Uterus (tissue), 4 donors: ENCODE data around the gene TRNT1. TPM values are rescaled to one million over a fixed set of nuclear protein-coding genes. Genes with fewer than 3 reads are reported as not detected.

Source experiments
- DNase-seq, 2 donors: peaks; one replicate each; pipeline ENCODE4 v3.0.0-alpha.2; 2019 to 2020
- H3K27ac ChIP-seq, 2 donors: fragments of 200-600 bp; sonication (generic); 1 replicate in 1 of 2; 2 replicates in 1 of 2; pipeline ENCODE4 v1.5.1; 2016 to 2018
- H3K27me3 ChIP-seq, 2 donors: fragments of 200-600 bp; sonication (generic); one replicate each; pipeline ENCODE4 v1.5.1; 2018 to 2019; ENCODE audit warnings: control low read depth in 1 of 2
- H3K36me3 ChIP-seq, 2 donors: fragments of 200-600 bp; sonication (generic); one replicate each; pipeline ENCODE4 v1.5.1; 2019; ENCODE audit warnings: control low read depth in 1 of 2
- H3K4me1 ChIP-seq, 2 donors: fragments of 200-600 bp; sonication (generic); one replicate each; pipeline ENCODE4 v1.5.1; 2018 to 2019; ENCODE audit warnings: control low read depth in 1 of 2
- H3K4me3 ChIP-seq, 2 donors: fragments of 200-600 bp; sonication (generic); 1 replicate in 1 of 2; 2 replicates in 1 of 2; pipeline ENCODE4 v1.5.1; 2018 to 2019; ENCODE audit warnings: mild to moderate bottlenecking in 1 of 2
- H3K9me3 ChIP-seq, 2 donors: fragments of 200-600 bp; sonication (generic); one replicate each; pipeline ENCODE4 v1.5.1; 2019; ENCODE audit warnings: control low read depth in 1 of 2
- POLR2A ChIP-seq, 2 donors: fragments of 450-650 bp; IDR thresholded peaks; one replicate each; pipeline ENCODE4 v1.6.1; 2016; ENCODE audit warnings: antibody characterized with exemption in 2 of 2, mild to moderate bottlenecking in 1 of 2, moderate library complexity in 1 of 2
- intact Hi-C: fragments of 100-400 bp; cut with DNase I; formaldehyde crosslinking; loops from one replicate; pipeline ENCODE4 v1.15.1; 2023; ENCODE audit warnings: low total_unique reads
- total RNA-seq, 4 donors: library from RNA; depleted of rRNA in 3 of 4; stranded (reverse); fragments of >200 nt in 3 of 4; gene quantifications; one replicate each; pipeline versions ENCODE4 v1.1.0 to v1.2.4, GENCODE V29; 2014 to 2023
- TF ChIP-seq, protein P1 (sequence below), 4 experiments: fragments of 200-600 bp in 2 of 4; fragments of 450-650 bp in 2 of 4; sonication (generic) in 2 of 4; IDR thresholded peaks; one replicate each; pipeline ENCODE4 v1.5.1; 2016 to 2019; ENCODE audit warnings: antibody characterized with exemption in 4 of 4, mild to moderate bottlenecking in 2 of 4, moderate library complexity in 1 of 4
- donor health status: DM: yes; HTN: yes; CAD: no.

The TRNT1 gene
- total RNA-seq, 4 donors from 2014 or later = 12.9 to 38.5 (median 22.8) TPM

DNA sequence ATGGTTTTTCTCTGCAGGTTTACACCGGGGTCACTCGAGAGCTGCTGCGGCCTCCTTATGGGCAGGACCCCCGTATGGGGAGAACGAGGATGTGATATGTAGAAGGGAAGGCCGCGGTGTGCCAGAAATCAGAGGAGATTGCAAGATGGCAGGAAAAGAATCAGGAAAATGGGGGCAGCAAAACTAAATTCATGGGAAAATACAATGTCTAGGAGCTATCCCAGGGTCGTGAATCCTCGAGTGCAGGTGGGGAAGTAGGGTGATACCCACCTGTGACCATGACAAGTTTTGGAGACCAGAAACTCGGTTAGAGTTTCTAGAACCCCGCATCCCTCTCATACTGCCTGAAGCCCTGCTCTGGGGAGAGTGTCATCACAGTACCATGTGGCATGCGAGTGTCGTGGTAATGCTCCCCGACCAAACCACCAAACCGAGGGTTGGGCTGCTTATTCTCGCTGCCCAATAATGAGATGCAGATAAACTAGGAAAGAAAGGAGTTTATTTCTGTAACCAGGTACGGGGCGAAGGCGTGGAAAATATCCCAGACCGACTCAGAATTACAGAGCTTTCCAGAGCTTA lies 781 bp downstream of the TRNT1 start:
- intact Hi-C loops = no loop called here
- H3K4me3 ChIP-seq = peak overlapping the region; percentile 58 to 61
- TF ChIP-seq POLR2A (IDR thresholded peaks at IDR 0.05) = no peak
- TF ChIP-seq, protein P1, sequence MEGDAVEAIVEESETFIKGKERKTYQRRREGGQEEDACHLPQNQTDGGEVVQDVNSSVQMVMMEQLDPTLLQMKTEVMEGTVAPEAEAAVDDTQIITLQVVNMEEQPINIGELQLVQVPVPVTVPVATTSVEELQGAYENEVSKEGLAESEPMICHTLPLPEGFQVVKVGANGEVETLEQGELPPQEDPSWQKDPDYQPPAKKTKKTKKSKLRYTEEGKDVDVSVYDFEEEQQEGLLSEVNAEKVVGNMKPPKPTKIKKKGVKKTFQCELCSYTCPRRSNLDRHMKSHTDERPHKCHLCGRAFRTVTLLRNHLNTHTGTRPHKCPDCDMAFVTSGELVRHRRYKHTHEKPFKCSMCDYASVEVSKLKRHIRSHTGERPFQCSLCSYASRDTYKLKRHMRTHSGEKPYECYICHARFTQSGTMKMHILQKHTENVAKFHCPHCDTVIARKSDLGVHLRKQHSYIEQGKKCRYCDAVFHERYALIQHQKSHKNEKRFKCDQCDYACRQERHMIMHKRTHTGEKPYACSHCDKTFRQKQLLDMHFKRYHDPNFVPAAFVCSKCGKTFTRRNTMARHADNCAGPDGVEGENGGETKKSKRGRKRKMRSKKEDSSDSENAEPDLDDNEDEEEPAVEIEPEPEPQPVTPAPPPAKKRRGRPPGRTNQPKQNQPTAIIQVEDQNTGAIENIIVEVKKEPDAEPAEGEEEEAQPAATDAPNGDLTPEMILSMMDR (IDR thresholded peaks at IDR 0.05) = no peak
- H3K4me1 ChIP-seq = no peaks in the 10 kb centered on the region
- H3K9me3 ChIP-seq = no peaks in the 10 kb centered on the region
- no peaks in the 10 kb centered on the region for H3K36me3 ChIP-seq
- peak overlapping the region; percentile 86 to 87 for H3K27ac ChIP-seq
- DNase-seq = no peak
- H3K27me3 ChIP-seq = no peaks in the 10 kb centered on the region

DNA sequence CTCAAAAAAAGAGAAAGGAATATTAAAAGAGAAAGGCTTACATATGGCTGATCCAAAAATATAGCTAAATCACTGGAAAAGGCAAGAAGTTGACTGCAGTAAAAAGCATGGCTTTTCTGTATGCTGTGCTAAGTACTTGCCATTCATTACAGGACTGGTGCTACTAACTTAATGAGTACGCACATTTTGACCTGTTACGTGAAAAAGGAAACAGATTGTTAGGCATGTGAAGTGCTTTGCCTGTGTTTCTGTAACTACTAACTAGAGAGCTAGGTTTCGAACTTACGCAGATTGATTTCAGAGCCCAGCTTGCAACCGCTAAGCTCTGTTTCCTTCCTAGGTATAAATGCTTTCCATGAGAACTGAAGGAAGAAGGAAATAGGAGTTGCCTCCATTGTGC lies 2.8 kb downstream of the TRNT1 start:
- H3K9me3 ChIP-seq = no peaks in the 10 kb centered on the region
- no peak overlapping the region for H3K27ac ChIP-seq
- TF ChIP-seq POLR2A (IDR thresholded peaks at IDR 0.05) = no peak
- TF ChIP-seq, protein P1 (IDR thresholded peaks at IDR 0.05) = no peak
- H3K4me1 ChIP-seq = no peaks in the 10 kb centered on the region
- no peak for DNase-seq
- no peaks in the 10 kb centered on the region for H3K27me3 ChIP-seq
- no peak overlapping the region for H3K4me3 ChIP-seq
- intact Hi-C loops = no loop called here
- H3K36me3 ChIP-seq = no peaks in the 10 kb centered on the region

GRCh38 chr3:3133500-3133899 lies 6.8 kb downstream of the TRNT1 start:
- H3K27me3 ChIP-seq = no peaks in the 10 kb centered on the region
- H3K4me3 ChIP-seq = no peak overlapping the region
- no peak overlapping the region for H3K27ac ChIP-seq
- no peak for TF ChIP-seq POLR2A (IDR thresholded peaks at IDR 0.05)
- TF ChIP-seq, protein P1 (IDR thresholded peaks at IDR 0.05) = no peak
- peaks cover 0 to 3% of the 10 kb centered on the region in 2 donors for H3K36me3 ChIP-seq
- intact Hi-C loops = no loop called here
- no peaks in the 10 kb centered on the region for H3K9me3 ChIP-seq
- DNase-seq = no peak
- H3K4me1 ChIP-seq = no peaks in the 10 kb centered on the region

DNA sequence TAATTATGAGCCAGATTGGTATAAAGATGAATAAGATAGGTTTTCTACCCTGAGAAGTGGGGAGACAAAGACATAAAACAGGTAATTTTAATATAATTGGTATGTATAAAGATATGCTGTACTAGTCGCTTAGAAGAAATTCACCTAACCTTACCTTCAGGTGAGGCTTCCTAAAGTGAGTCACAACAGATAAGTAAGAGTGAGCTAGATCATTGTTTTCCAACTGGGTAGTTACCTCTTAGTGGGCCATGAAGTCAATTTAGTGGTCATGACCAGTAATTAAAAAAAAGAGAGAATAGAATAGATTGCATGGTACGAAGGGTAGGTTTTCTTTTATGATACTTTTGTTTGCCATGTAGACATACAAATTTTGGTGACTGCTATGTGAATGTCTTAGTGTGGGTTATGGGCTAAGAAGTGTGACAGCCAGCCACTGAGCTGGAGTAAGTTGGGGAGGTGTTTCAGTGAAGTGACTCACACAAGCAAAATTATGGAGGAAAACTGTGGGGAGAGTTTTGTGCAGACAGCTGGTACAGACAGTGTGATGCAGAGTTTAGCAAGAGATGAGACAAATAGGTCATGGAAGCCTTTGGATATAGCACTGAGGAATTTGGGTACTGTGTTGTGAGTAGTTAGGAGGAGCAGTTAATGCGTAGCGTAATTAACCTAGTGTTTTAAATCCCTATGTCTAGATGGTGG lies 8.2 kb downstream of the TRNT1 start:
- Histone ChIP-seq H3K27me3 (no peaks in the 10 kb centered on the region), H3K4me3 (no peak overlapping the region), H3K4me1 (no peaks in the 10 kb centered on the region), H3K9me3 (no peaks in the 10 kb centered on the region), H3K27ac (no peak overlapping the region), H3K36me3 (peaks cover 0 to 3% of the 10 kb centered on the region in 2 donors)
- DNase-seq = no peak
- intact Hi-C loops = no loop called here
- TF ChIP-seq POLR2A (IDR thresholded peaks at IDR 0.05) = no peak
- TF ChIP-seq, protein P1 (IDR thresholded peaks at IDR 0.05) = no peak

DNA sequence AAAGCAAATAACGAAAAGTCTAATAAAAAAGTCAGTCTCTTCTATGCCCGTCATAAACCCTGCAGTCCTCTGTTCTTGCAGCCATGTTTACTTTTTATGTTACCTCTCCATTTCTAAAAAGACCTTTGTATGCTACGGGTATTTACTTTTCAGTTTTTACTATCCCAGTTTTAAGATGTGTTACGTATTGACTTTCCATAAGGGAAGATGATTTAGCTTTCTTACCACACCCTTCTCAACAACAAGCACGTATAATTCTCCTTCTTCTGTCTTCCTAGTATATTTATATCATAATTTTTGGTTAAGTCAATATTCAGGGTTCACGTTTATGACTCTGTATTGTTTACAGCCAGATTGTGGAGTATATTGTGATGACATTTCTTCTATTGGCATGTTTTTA lies 10.8 kb downstream of the TRNT1 start:
- Histone ChIP-seq H3K27ac (no peak overlapping the region), H3K36me3 (peaks cover 0 to 3% of the 10 kb centered on the region in 2 donors), H3K27me3 (no peaks in the 10 kb centered on the region), H3K4me3 (no peak overlapping the region), H3K4me1 (no peaks in the 10 kb centered on the region), H3K9me3 (no peaks in the 10 kb centered on the region)
- intact Hi-C loops = no loop called here
- TF ChIP-seq, protein P1 (IDR thresholded peaks at IDR 0.05) = no peak
- TF ChIP-seq POLR2A (IDR thresholded peaks at IDR 0.05) = no peak
- DNase-seq = no peak
